Measurements from ENCODE around the gene MTX1. TPM values are rescaled to one million over a fixed set of nuclear protein-coding genes. Genes with fewer than 3 reads are reported as not detected.
A peak's percentile ranks its signal among the peaks of the same experiment; 100 is the strongest.

MTX1 gene
- total RNA-seq, 1 donor from 2014 or later: 29.8 TPM

DNA sequence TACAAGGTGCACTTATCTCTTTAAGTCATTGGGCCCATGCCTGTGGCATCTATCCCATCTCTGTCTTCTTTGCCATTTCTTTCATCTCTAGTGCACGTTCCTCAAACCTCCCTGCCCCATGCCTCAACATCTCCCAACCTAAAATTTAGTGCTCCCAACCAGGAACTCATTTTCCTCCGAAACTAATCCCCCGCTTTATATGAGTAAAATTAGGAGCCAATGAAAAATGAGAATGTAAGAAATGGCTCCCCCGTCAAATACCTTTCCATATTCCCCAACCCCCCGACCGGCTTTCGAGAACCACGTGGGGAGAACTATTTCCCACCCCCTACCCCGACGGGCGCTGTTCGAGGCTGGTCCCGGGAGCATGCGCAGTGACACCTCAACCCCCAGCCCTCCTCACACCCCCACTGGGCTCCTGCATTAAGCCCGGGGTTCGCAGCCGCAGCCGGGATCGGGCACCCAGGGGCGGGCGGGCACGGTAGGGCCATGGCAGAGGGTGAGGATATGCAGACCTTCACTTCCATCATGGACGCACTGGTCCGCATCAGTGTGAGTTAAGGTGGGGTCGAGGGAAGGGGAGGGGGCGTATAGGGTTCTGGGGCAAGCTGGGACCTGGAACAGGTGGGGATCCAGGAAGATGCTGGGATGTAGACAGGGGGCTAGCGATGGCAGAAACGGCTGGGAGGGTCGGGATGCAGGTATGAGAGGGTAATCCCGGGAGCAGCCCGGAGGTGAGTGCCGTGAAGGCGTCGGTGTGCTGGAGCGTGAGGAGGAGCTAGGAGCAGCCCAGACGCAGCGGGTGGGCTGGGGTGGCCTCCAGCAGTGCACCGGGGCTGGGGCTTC lies 34.8 kb upstream of the MTX1 start, which contains the start of gene TRIM46:
TSS of gene TRIM46 (plus strand) at position 372 of the 846 bp plus-strand sequence. CDS start at position 490, 118 bp downstream.
- Mint-ChIP-seq H3K27me3 (ENCODE audit: low read depth) (no peaks in the 10 kb centered on the region), H3K9me3 (ENCODE audit: low read depth) (no peaks in the 10 kb centered on the region), H3K36me3 (ENCODE audit: low read depth) (peaks cover 20% of the 10 kb centered on the region), H3K27ac (ENCODE audit: unreplicated experiment) (peak within 1 kb of the TSS; percentile 98), H3K4me1 (ENCODE audit: low read depth) (peaks cover 52% of the 10 kb centered on the region), H3K4me3 (ENCODE audit: unreplicated experiment) (peak within 1 kb of the TSS; percentile 97)
- TF ChIP-seq, protein P1, sequence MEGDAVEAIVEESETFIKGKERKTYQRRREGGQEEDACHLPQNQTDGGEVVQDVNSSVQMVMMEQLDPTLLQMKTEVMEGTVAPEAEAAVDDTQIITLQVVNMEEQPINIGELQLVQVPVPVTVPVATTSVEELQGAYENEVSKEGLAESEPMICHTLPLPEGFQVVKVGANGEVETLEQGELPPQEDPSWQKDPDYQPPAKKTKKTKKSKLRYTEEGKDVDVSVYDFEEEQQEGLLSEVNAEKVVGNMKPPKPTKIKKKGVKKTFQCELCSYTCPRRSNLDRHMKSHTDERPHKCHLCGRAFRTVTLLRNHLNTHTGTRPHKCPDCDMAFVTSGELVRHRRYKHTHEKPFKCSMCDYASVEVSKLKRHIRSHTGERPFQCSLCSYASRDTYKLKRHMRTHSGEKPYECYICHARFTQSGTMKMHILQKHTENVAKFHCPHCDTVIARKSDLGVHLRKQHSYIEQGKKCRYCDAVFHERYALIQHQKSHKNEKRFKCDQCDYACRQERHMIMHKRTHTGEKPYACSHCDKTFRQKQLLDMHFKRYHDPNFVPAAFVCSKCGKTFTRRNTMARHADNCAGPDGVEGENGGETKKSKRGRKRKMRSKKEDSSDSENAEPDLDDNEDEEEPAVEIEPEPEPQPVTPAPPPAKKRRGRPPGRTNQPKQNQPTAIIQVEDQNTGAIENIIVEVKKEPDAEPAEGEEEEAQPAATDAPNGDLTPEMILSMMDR (IDR thresholded peaks at IDR 0.05): peak; percentile 71
- DNase-seq (ENCODE audit: low spot score): peak; percentile 90

DNA sequence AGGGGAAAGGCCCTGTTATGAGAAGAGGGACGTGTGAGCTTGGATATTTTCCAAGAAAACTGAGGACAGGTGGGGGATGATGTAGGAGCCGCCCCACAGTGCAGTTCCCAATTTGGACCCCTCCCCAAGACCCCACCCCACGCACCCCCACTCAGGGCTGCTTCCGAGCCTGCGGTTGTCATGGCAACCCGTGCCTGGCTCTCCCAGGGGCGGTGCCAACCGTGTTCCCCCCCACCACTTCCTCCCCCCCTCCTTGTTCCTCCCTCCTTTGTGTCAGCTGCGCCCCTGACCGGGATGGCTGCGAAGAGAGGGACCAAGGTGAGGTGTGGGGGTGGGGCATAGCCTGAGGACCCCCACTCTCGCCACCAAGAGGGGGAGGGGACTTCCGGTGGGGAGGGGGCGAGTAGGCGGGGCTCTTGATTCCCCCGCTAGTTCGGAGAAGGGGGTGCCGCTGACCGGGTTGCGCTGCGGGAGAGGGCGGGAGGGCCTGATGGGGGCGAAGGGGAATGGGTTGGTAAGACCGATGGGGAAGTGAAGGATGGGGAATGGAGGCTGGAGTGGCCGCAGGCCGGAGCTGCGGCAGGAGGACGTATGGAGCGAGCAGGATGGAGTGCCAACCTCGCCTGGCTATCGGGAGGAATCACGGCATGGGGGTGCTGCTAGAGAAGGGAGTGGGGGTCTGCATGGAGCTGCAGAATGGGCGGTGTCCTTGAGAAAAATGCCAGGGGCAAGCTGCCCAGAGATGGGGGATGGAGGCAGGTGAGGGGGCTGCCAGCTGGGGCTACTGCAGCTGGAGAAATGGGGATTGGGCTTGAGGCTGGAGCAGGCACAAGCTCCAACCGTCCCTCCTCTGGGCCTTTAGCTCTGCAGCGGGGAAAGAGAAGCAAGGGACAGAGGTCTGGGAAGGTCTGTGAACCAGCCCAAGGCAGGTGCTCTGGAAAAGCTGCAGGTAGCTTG lies 33.9 kb upstream of the MTX1 start:
- TF ChIP-seq, protein P1 (IDR thresholded peaks at IDR 0.05): no peak
- peaks cover 52% of the 10 kb centered on the region for H3K4me1 Mint-ChIP-seq (ENCODE audit: low read depth)
- H3K36me3 Mint-ChIP-seq (ENCODE audit: low read depth): peaks cover 20% of the 10 kb centered on the region
- no peaks in the 10 kb centered on the region for H3K9me3 Mint-ChIP-seq (ENCODE audit: low read depth)
- no peaks in the 10 kb centered on the region for H3K27me3 Mint-ChIP-seq (ENCODE audit: low read depth)
- peak overlapping the region; percentile 75 for H3K27ac Mint-ChIP-seq (ENCODE audit: unreplicated experiment)
- peak overlapping the region; percentile 97 for H3K4me3 Mint-ChIP-seq (ENCODE audit: unreplicated experiment)
- DNase-seq (ENCODE audit: low spot score): peak; percentile 71

DNA sequence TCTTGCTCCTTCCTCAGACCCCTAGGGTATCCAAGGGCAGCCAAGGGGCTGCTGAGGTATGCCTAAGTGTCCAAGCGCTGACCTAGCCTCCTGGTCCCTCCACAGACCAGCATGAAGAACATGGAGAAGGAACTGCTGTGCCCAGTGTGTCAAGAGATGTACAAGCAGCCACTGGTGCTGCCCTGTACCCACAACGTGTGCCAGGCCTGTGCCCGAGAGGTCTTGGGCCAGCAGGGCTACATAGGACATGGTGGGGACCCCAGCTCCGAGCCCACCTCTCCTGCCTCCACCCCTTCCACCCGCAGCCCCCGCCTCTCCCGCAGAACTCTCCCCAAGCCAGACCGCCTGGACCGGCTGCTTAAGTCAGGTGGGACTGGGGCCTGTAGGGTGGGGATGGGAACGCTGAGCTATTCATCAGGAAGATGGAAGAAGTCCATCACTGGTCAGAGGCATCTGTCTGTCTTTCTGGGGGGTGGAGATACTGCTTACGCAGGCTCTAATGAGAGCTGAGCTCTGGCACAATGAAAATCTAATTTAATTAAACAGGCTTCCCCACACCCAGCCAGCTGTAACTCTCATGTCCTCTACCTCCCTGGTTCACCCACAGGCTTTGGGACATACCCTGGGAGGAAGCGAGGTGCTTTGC lies 33.1 kb upstream of the MTX1 start:
- peak overlapping the region; percentile 97 for H3K4me3 Mint-ChIP-seq (ENCODE audit: unreplicated experiment)
- H3K27me3 Mint-ChIP-seq (ENCODE audit: low read depth): no peaks in the 10 kb centered on the region
- H3K27ac Mint-ChIP-seq (ENCODE audit: unreplicated experiment): peak overlapping the region; percentile 75
- H3K4me1 Mint-ChIP-seq (ENCODE audit: low read depth): peaks cover 50% of the 10 kb centered on the region
- no peaks in the 10 kb centered on the region for H3K9me3 Mint-ChIP-seq (ENCODE audit: low read depth)
- TF ChIP-seq, protein P1 (IDR thresholded peaks at IDR 0.05): no peak
- peak; percentile 80 for DNase-seq (ENCODE audit: low spot score)
- H3K36me3 Mint-ChIP-seq (ENCODE audit: low read depth): peaks cover 18% of the 10 kb centered on the region

DNA sequence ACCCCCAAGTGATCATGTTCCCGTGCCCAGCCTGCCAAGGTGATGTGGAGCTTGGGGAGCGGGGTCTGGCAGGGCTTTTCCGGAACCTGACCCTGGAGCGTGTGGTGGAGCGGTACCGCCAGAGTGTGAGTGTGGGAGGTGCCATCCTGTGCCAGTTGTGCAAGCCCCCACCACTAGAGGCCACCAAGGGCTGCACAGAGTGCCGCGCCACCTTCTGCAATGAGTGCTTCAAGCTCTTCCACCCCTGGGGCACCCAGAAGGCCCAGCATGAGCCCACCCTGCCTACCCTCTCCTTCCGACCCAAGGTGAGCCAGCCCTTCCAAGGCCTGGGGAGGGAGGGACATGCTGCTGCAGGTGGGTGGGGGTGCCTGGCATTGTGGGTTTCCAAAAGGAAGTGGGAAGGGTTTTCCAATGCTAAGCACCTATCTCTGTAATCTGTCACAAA lies 32.5 kb upstream of the MTX1 start:
- Mint-ChIP-seq H3K36me3 (ENCODE audit: low read depth) (peaks cover 17% of the 10 kb centered on the region), H3K4me1 (ENCODE audit: low read depth) (peaks cover 49% of the 10 kb centered on the region), H3K27ac (ENCODE audit: unreplicated experiment) (peak overlapping the region; percentile 75), H3K4me3 (ENCODE audit: unreplicated experiment) (no peak overlapping the region), H3K9me3 (ENCODE audit: low read depth) (no peaks in the 10 kb centered on the region), H3K27me3 (ENCODE audit: low read depth) (no peaks in the 10 kb centered on the region)
- peak; percentile 77 for DNase-seq (ENCODE audit: low spot score)
- TF ChIP-seq, protein P1 (IDR thresholded peaks at IDR 0.05): no peak

All from chondrocyte (in vitro differentiated cells).